Activated CD4-positive, alpha-beta T cell treated with anti-CD3 and anti-CD28 coated beads for 36 hours (primary cell): Measurements from ENCODE around the gene CLDN16. TPM values are rescaled to one million over a fixed set of nuclear protein-coding genes. Genes with fewer than 3 reads are reported as not detected.

ENCODE experiments used
- ATAC-seq: fragments of 200-7000 bp; cut with Tn5 transposase; one replicate; pipeline ENCODE4 v1.10.0; 2021; ENCODE audit warnings: mild to moderate bottlenecking, moderate library complexity
- CTCF ChIA-PET: fragments of 350-600 bp; sonication (Branson Sonifier 250); formaldehyde crosslinking; loops from one replicate; lab custom pipeline; 2021; ENCODE audit warnings: antibody characterized with exemption; lab: Charles Lee
- POLR2A ChIA-PET: fragments of 350-600 bp; sonication (Branson Sonifier 250); formaldehyde crosslinking; loops from one replicate; lab custom pipeline; 2021; ENCODE audit warnings: antibody characterized with exemption, inconsistent platforms; lab: Charles Lee
- DNase-seq: peaks from one replicate; pipeline ENCODE4 v3.0.0-alpha.2; 2020
- H3K27ac Mint-ChIP-seq: one replicate; pipeline ENCODE4 v1.8.0; 2021; ENCODE audit warnings: mixed read lengths
- H3K27me3 Mint-ChIP-seq: one replicate; pipeline ENCODE4 v1.8.0; 2021; ENCODE audit warnings: mixed read lengths
- H3K36me3 Mint-ChIP-seq: one replicate; pipeline ENCODE4 v1.8.0; 2021; ENCODE audit warnings: low read depth, mixed read lengths
- H3K4me1 Mint-ChIP-seq: one replicate; pipeline ENCODE4 v1.8.0; 2021; ENCODE audit warnings: mixed read lengths
- H3K4me3 Mint-ChIP-seq: one replicate; pipeline ENCODE4 v1.8.0; 2021; ENCODE audit warnings: mild to moderate bottlenecking, moderate library complexity, mixed read lengths
- H3K9me3 Mint-ChIP-seq: one replicate; pipeline ENCODE4 v1.8.0; 2021; ENCODE audit warnings: low read depth, mixed read lengths
- intact Hi-C, 2 experiments: fragments of 100-400 bp; cut with DNase I in 1 of 2; cut with micrococcal nuclease in 1 of 2; formaldehyde crosslinking; loops; one replicate each; pipeline versions ENCODE4 v1.14.2 to v1.15.1; 2022 to 2024; cut with DNase I, micrococcal nuclease
- total RNA-seq, 2 experiments: library from RNA; stranded (reverse); gene quantifications; one replicate each; pipeline ENCODE4 v1.2.3, GENCODE V29; 2021

Gene CLDN16
- total RNA-seq, 2 experiments from 2014 or later, result not detected

DNA sequence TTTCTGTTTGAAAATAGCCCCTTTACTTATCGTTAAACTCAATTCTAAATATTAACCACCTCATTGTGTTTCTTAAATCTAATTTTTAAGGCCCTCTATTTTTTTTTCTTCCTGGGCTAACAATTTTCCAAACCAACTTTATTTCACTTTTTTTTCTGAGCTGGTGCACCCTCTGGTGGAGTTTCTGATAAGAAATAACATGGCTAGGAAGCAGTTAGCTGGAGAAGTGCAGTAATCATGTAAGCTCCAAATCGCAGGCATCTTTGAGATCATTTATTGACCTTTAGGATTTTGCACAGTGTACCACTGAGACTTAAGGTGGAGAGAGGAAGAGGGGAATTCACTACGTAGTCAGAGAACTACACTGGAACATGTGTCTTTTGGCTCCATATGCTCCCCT is 55.3 kb downstream of the CLDN16 start:
- H3K9me3 Mint-ChIP-seq, result no peaks in the 10 kb centered on the region
- POLR2A ChIA-PET, result no interaction called here
- no peak overlapping the region for H3K4me3 Mint-ChIP-seq
- H3K36me3 Mint-ChIP-seq, result no peaks in the 10 kb centered on the region
- DNase-seq (no peak), ATAC-seq (no peak)
- peaks cover 9% of the 10 kb centered on the region for H3K27me3 Mint-ChIP-seq
- peaks cover 8% of the 10 kb centered on the region for H3K4me1 Mint-ChIP-seq
- CTCF ChIA-PET, result interaction anchor here (0.7 to 0.9 kb wide), 2 partner anchors 13 kb away, joined by 3 read pairs; no protein-coding TSS in a partner anchor
- no peak overlapping the region for H3K27ac Mint-ChIP-seq
- intact Hi-C loops, result no loop called here

- no peak for ATAC-seq
- no peak for DNase-seq
- POLR2A ChIA-PET, result no interaction called here
- no peak overlapping the region for H3K4me3 Mint-ChIP-seq
- intact Hi-C loops, result no loop called here
- CTCF ChIA-PET, result interaction anchor here (0.9 kb wide), 1 partner anchor 12 kb away, joined by 3 read pairs; no protein-coding TSS in a partner anchor
- H3K9me3 Mint-ChIP-seq, result no peaks in the 10 kb centered on the region
- no peak overlapping the region for H3K27ac Mint-ChIP-seq
- H3K36me3 Mint-ChIP-seq, result no peaks in the 10 kb centered on the region
- peaks cover 8% of the 10 kb centered on the region for H3K4me1 Mint-ChIP-seq
- peaks cover 9% of the 10 kb centered on the region for H3K27me3 Mint-ChIP-seq
Observed at GRCh38 chr3:190444006-190444405, 56.0 kb downstream of the CLDN16 start.

DNA sequence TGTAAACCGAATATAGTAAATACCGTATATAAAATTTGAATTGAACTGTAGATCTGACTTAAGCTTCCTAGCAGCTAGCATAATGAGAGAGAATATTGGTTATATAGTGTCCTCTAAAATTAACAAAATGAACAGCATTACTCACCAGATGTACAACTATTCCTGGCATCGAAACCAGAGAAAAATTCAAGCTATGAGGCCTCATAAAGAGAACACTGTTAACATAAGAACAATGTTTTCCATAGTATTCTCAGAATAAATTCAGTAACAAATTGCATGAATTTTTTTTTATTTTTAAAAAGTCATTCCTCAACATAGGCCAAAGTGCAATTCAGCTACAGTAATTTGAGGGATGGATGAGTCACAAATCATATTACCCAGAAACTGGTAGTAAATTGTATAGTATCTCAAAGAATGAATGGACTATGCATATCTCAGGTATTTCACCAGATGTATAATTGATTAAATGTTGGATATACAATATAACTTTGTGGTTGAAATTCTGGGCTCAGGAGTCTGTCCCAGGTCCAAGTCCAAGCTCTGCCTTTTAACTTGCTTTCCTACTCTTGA is 56.7 kb downstream of the CLDN16 start:
- Mint-ChIP-seq H3K4me1 (peaks cover 8% of the 10 kb centered on the region), H3K36me3 (no peaks in the 10 kb centered on the region), H3K27ac (no peak overlapping the region), H3K4me3 (no peak overlapping the region), H3K9me3 (no peaks in the 10 kb centered on the region), H3K27me3 (peaks cover 3% of the 10 kb centered on the region)
- intact Hi-C loops, result no loop called here
- ATAC-seq, result no peak
- POLR2A ChIA-PET, result no interaction called here
- DNase-seq, result no peak
- CTCF ChIA-PET, result no interaction called here

DNA sequence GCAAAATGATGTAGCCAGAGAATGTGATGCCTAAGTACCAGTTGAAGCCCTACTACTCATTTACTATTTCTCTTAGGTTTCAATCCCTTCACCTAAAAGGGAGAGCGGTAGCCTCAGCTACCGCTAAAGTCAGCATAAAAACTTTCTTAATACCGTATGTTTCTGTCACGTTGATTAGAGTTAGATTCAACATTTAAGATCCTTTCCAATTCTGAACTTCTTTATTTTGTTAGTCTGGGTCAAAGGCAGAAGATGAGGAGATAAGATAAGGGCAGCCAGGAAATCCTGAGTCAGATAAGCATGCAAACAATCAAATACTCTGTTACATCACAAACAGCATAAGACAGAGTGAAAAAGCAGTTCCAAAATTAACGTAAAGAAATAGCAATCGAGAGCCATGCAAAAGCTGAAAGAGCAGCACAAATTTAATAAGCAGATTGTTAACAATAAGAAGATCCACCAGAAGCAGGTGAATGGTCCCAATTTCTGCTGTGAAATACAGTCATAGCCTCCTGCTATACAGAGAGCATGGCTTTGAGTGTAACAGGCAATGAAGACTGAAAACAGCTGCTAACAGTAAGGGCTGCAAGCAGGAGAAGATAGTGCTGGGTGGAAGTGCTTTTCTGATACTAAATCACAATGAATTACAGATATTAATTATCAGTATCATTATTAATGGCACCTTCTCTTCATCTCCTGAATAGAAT is 58.8 kb downstream of the CLDN16 start:
- Mint-ChIP-seq H3K4me3 (no peak overlapping the region), H3K4me1 (peaks cover 8% of the 10 kb centered on the region), H3K36me3 (no peaks in the 10 kb centered on the region), H3K27ac (no peak overlapping the region), H3K9me3 (no peaks in the 10 kb centered on the region), H3K27me3 (no peaks in the 10 kb centered on the region)
- no peak for DNase-seq
- peak; percentile 61 for ATAC-seq
- intact Hi-C loops, result no loop called here
- CTCF ChIA-PET, result interaction anchor here (0.6 kb wide), 1 partner anchor 221 kb away, joined by 3 read pairs; no protein-coding TSS in a partner anchor
- POLR2A ChIA-PET, result no interaction called here

DNA sequence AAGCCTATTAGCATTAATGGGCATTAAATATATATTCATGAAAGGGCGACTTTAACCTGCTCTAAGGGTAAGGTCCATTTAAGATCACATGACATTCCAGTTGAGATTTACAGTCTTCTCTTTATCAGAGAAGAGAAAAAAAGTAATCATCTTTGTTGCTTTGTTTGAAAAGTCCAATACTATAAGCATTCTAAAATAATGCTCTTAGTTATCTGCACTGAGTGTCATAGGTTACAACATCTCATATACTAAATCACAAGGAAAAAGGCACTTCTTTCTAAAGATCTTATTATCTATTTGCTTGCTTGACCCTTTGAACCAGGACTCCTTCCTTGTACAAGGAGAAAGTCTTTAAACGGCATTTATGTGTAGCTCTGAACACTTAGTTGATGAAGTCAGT is 60.3 kb downstream of the CLDN16 start:
- no peak overlapping the region for H3K4me3 Mint-ChIP-seq
- H3K9me3 Mint-ChIP-seq, result no peaks in the 10 kb centered on the region
- H3K36me3 Mint-ChIP-seq, result no peaks in the 10 kb centered on the region
- intact Hi-C loops, result no loop called here
- H3K4me1 Mint-ChIP-seq, result peaks cover 8% of the 10 kb centered on the region
- DNase-seq (no peak), ATAC-seq (no peak)
- ChIA-PET CTCF (interaction anchor here (0.6 kb wide), 1 partner anchor 18 kb away, joined by 3 read pairs; no protein-coding TSS in a partner anchor), POLR2A (no interaction called here)
- H3K27ac Mint-ChIP-seq, result no peak overlapping the region
- no peaks in the 10 kb centered on the region for H3K27me3 Mint-ChIP-seq

DNA sequence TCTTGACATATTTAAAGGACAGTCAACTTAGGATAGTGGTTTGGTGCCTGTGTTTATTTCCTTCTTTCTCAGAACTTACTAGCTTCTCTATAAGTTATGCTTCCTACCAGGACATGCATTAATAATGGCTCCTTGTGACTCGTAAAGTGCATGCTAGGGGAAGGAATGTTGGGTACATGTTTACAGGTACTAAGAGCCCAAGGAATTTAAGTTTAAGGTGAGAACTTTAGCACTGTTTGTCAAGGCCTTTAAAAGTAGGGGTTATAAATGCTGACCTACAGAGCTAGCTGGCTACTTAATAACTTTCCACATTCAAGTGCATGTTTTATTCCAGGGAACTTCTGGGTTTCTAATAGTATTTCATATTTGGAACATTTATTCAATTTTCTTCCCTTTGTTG is 61.8 kb downstream of the CLDN16 start, which contains the start of gene TMEM207:
TSS of gene TMEM207 (minus strand) at position 101 of the 400 bp plus-strand sequence. CDS start at position 9, 92 bp downstream.
- Mint-ChIP-seq H3K36me3 (no peaks in the 10 kb centered on the region), H3K27ac (no peak within 1 kb of the TSS), H3K4me1 (peaks cover 8% of the 10 kb centered on the region), H3K27me3 (peaks cover 7% of the 10 kb centered on the region), H3K4me3 (no peak within 1 kb of the TSS), H3K9me3 (no peaks in the 10 kb centered on the region)
- ChIA-PET CTCF (no interaction called here), POLR2A (no interaction called here)
- intact Hi-C loops, result no loop called here
- ATAC-seq (no peak), DNase-seq (no peak)

DNA sequence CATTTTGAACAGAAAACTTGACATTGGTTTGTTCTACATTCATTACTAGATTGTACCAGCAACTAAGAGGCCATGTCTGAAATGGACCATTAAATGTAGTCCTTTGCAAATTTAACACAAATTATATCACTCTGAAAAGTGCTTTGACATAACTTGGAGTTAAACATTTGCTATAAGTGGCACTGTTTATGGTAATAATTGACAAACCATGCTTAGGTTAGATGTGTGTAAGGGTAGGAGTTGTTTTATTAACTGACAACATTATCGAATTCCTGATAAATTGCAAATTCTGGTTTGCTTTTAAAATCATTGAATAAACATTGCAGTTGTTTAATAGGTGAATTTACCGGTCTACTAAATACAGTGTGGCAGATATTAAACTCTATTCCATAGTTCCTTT is 67.9 kb downstream of the CLDN16 start:
- no peaks in the 10 kb centered on the region for H3K9me3 Mint-ChIP-seq
- intact Hi-C loops, result no loop called here
- POLR2A ChIA-PET, result no interaction called here

GRCh38 chr3:190456770-190457169 is 68.8 kb downstream of the CLDN16 start:
- no peak for DNase-seq
- no peak for ATAC-seq
- Mint-ChIP-seq H3K27me3 (peaks cover 15% of the 10 kb centered on the region), H3K27ac (no peak overlapping the region), H3K4me1 (no peaks in the 10 kb centered on the region), H3K9me3 (no peaks in the 10 kb centered on the region), H3K36me3 (no peaks in the 10 kb centered on the region), H3K4me3 (no peak overlapping the region)
- ChIA-PET POLR2A (no interaction called here), CTCF (no interaction called here)
- intact Hi-C loops, result no loop called here

More for the DNA sequence above, 67.9 kb downstream of the CLDN16 start:
- Mint-ChIP-seq H3K4me1 (no peaks in the 10 kb centered on the region), H3K27ac (no peak overlapping the region), H3K36me3 (no peaks in the 10 kb centered on the region), H3K27me3 (peaks cover 15% of the 10 kb centered on the region), H3K4me3 (no peak overlapping the region)
- CTCF ChIA-PET, result interaction anchor here (0.7 to 1.2 kb wide), 2 partner anchors 12 to 494 kb away, joined by 3 read pairs; no protein-coding TSS in a partner anchor
- DNase-seq (no peak), ATAC-seq (no peak)

GRCh38 chr3:190458040-190458439 is 70.1 kb downstream of the CLDN16 start:
- Mint-ChIP-seq H3K36me3 (no peaks in the 10 kb centered on the region), H3K4me1 (no peaks in the 10 kb centered on the region), H3K4me3 (no peak overlapping the region), H3K9me3 (no peaks in the 10 kb centered on the region), H3K27ac (no peak overlapping the region), H3K27me3 (peaks cover 20% of the 10 kb centered on the region)
- intact Hi-C loops, result no loop called here
- DNase-seq (no peak), ATAC-seq (no peak)
- POLR2A ChIA-PET, result no interaction called here
- CTCF ChIA-PET, result no interaction called here

Other genes starting within 250 kb of the CLDN16 start
- 1 to 10 TPM; 1.6 TPM for gene CLDN1, start 65.7 kb upstream of the CLDN16 start, total RNA-seq
- not detected for gene TMEM207, start 61.7 kb downstream of the CLDN16 start, total RNA-seq
- 10 to 100 TPM; 12.1 to 16.1 TPM for gene IL1RAP, start 125.9 kb downstream of the CLDN16 start, total RNA-seq